ENCODE measurements around the gene CEACAM16. TPM values are rescaled to one million over a fixed set of nuclear protein-coding genes. Genes with fewer than 3 reads are reported as not detected.
A peak's percentile ranks its signal among the peaks of the same experiment; 100 is the strongest.
"Not testable (repeated sequence)": the region's sequence is repeated elsewhere in the genome, so short reads cannot be mapped to it uniquely, and the experiment has no call there.

Gene CEACAM16
- total RNA-seq, 1 donor from 2014 or later: not detected

- intact Hi-C loops (cut with DNase I): no loop called here
- Histone ChIP-seq H3K36me3 (no peaks in the 10 kb centered on the region), H3K4me3 (no peak overlapping the region), H3K27me3 (no peaks in the 10 kb centered on the region), H3K9me3 (no peaks in the 10 kb centered on the region), H3K27ac (no peak overlapping the region), H3K4me1 (no peaks in the 10 kb centered on the region)
- TF ChIP-seq POLR2AphosphoS5 (IDR thresholded peaks at IDR 0.05; ENCODE audit: insufficient read depth in 1 of 2, low read depth in 1 of 2) (no peak), POLR2A (IDR thresholded peaks at IDR 0.05) (no peak)
- TF ChIP-seq, protein P1, sequence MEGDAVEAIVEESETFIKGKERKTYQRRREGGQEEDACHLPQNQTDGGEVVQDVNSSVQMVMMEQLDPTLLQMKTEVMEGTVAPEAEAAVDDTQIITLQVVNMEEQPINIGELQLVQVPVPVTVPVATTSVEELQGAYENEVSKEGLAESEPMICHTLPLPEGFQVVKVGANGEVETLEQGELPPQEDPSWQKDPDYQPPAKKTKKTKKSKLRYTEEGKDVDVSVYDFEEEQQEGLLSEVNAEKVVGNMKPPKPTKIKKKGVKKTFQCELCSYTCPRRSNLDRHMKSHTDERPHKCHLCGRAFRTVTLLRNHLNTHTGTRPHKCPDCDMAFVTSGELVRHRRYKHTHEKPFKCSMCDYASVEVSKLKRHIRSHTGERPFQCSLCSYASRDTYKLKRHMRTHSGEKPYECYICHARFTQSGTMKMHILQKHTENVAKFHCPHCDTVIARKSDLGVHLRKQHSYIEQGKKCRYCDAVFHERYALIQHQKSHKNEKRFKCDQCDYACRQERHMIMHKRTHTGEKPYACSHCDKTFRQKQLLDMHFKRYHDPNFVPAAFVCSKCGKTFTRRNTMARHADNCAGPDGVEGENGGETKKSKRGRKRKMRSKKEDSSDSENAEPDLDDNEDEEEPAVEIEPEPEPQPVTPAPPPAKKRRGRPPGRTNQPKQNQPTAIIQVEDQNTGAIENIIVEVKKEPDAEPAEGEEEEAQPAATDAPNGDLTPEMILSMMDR (IDR thresholded peaks at IDR 0.05): no peak
- DNase-seq (ENCODE audit: extremely low spot score in 2 of 2): no peak
Observed at GRCh38 chr19:44683434-44684210, 15.3 kb upstream of the CEACAM16 start.

DNA sequence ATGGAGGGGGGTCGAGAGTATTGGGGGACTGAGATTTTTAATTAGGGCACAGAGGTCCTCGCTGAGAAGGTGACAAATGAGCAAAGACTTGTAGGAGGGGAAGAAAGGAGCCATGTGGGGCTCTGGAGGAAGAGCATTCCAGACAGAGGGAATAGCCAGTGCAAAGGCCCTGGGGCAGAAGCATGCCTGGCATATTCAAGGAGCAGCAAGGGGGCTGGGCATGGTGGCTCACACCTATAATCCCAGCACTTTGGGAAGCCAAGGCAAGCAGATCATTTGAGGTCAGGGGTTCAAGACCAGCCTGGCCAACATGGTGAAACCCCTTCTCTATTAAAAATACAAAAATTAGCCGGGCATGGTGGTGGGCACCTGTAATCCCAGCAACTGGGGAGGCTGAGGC, 14.6 kb upstream of the CEACAM16 start:
- H3K27me3 ChIP-seq; DNase-seq (ENCODE audit: extremely low spot score in 2 of 2); H3K9me3 ChIP-seq; H3K4me1 ChIP-seq; H3K4me3 ChIP-seq; H3K36me3 ChIP-seq; H3K27ac ChIP-seq; intact Hi-C loops (cut with DNase I): not testable (repeated sequence)

- TF ChIP-seq POLR2AphosphoS5 (IDR thresholded peaks at IDR 0.05; ENCODE audit: insufficient read depth in 1 of 2, low read depth in 1 of 2) (peak; percentile 5 to 64), POLR2A (IDR thresholded peaks at IDR 0.05) (no peak)
- TF ChIP-seq, protein P1 (IDR thresholded peaks at IDR 0.05): no peak
- intact Hi-C loops (cut with DNase I): no loop called here
- no peak for DNase-seq (ENCODE audit: extremely low spot score in 2 of 2)
- no peaks in the 10 kb centered on the region for H3K27me3 ChIP-seq
- no peaks in the 10 kb centered on the region for H3K9me3 ChIP-seq
- H3K4me1 ChIP-seq: no peaks in the 10 kb centered on the region
- no peak overlapping the region for H3K27ac ChIP-seq
- no peak overlapping the region for H3K4me3 ChIP-seq
- H3K36me3 ChIP-seq: no peaks in the 10 kb centered on the region
Observed at GRCh38 chr19:44684892-44685863, 13.8 kb upstream of the CEACAM16 start.

GRCh38 chr19:44685877-44686276, 13.1 kb upstream of the CEACAM16 start:
- Histone ChIP-seq H3K4me1 (no peaks in the 10 kb centered on the region), H3K27me3 (no peaks in the 10 kb centered on the region), H3K4me3 (no peak overlapping the region), H3K36me3 (no peaks in the 10 kb centered on the region), H3K27ac (no peak overlapping the region), H3K9me3 (no peaks in the 10 kb centered on the region)
- TF ChIP-seq, protein P1 (IDR thresholded peaks at IDR 0.05): no peak
- TF ChIP-seq POLR2A (IDR thresholded peaks at IDR 0.05) (no peak), POLR2AphosphoS5 (IDR thresholded peaks at IDR 0.05; ENCODE audit: insufficient read depth in 1 of 2, low read depth in 1 of 2) (no peak)
- DNase-seq (ENCODE audit: extremely low spot score in 2 of 2): no peak
- intact Hi-C loops (cut with DNase I): no loop called here

- no peaks in the 10 kb centered on the region for H3K27me3 ChIP-seq
- H3K4me1 ChIP-seq: peaks cover 4% of the 10 kb centered on the region
- TF ChIP-seq, protein P1 (IDR thresholded peaks at IDR 0.05): no peak
- TF ChIP-seq POLR2AphosphoS5 (IDR thresholded peaks at IDR 0.05; ENCODE audit: insufficient read depth in 1 of 2, low read depth in 1 of 2) (no peak), POLR2A (IDR thresholded peaks at IDR 0.05) (no peak)
- no peak overlapping the region for H3K27ac ChIP-seq
- H3K4me3 ChIP-seq: no peak overlapping the region
- H3K36me3 ChIP-seq: no peaks in the 10 kb centered on the region
- intact Hi-C loops (cut with DNase I): no loop called here
- no peaks in the 10 kb centered on the region for H3K9me3 ChIP-seq
- no peak for DNase-seq (ENCODE audit: extremely low spot score in 2 of 2)
Observed at GRCh38 chr19:44686896-44687295, 12.1 kb upstream of the CEACAM16 start.

Measured in vagina (tissue), 2 donors.